HG03520 (cell line): ENCODE data around the gene NOXO1.
A peak's percentile ranks its signal among the peaks of the same experiment; 100 is the strongest.
"Not testable (repeated sequence)": the region's sequence is repeated elsewhere in the genome, so short reads cannot be mapped to it uniquely, and the experiment has no call there.

Source experiments
- ATAC-seq: cut with Tn5 transposase; IDR thresholded peaks from one replicate; pipeline ENCODE4 v1.9.1; 2021; ENCODE audit warnings: mild to moderate bottlenecking, moderate library complexity; ENCODE audit not compliant: unreplicated experiment

The NOXO1 gene

GRCh38 chr16:1942810-1943726, 38.2 kb downstream of the NOXO1 start, which contains the start of gene MSRB1:
Gene MSRB1 (minus strand): TSS chr16:1943199. CDS start chr16:1943156, 43 bp downstream.
- ATAC-seq = peak; percentile 90

GRCh38 chr16:1942047-1942809, 39.0 kb downstream of the NOXO1 start:
- ATAC-seq = no peak

GRCh38 chr16:1941162-1942046, 39.9 kb downstream of the NOXO1 start:
- ATAC-seq = no peak

GRCh38 chr16:1940273-1941161, 40.8 kb downstream of the NOXO1 start:
- ATAC-seq = no peak

- ATAC-seq = not testable (repeated sequence)
These were observed 41.4 kb downstream of the NOXO1 start for GRCh38 chr16:1939833-1940232.

GRCh38 chr16:1938910-1939309, 42.4 kb downstream of the NOXO1 start:
- ATAC-seq = no peak

GRCh38 chr16:1938316-1938715, 43.0 kb downstream of the NOXO1 start:
- ATAC-seq = no peak

GRCh38 chr16:1936945-1937479, 44.3 kb downstream of the NOXO1 start:
- ATAC-seq = no peak

- ATAC-seq = no peak
These were observed 48.1 kb downstream of the NOXO1 start for GRCh38 chr16:1933097-1933661.

- ATAC-seq = no peak
These were observed 48.9 kb downstream of the NOXO1 start for GRCh38 chr16:1932050-1933028.

GRCh38 chr16:1930338-1930720, 50.9 kb downstream of the NOXO1 start:
- ATAC-seq = no peak

GRCh38 chr16:1929578-1930337, 51.5 kb downstream of the NOXO1 start:
- ATAC-seq = peak; percentile 76

GRCh38 chr16:1929105-1929504, 52.2 kb downstream of the NOXO1 start:
- no peak for ATAC-seq
